Tibial artery (tissue), 4 donors: ENCODE measurements around the gene SNX30.

Experiments
- DNase-seq, 2 donors: peaks; one replicate each; pipeline ENCODE4 v3.0.0-alpha.2; 2019
- H3K27ac ChIP-seq, 2 donors: fragments of 200-600 bp; sonication (generic) in 1 of 2; 1 replicate in 1 of 2; 2 replicates in 1 of 2; pipeline ENCODE4 v1.5.1; 2018 to 2019; ENCODE audit warnings: mild to moderate bottlenecking in 1 of 2
- H3K27me3 ChIP-seq, 2 donors: fragments of 200-600 bp; sonication (generic) in 1 of 2; one replicate each; pipeline versions ENCODE4 v1.5.1 to v1.6.0; 2016 to 2019
- H3K36me3 ChIP-seq, 3 donors: fragments of 200-600 bp; sonication (generic) in 2 of 3; one replicate each; pipeline ENCODE4 v1.5.1; 2016 to 2019; ENCODE audit warnings: mild to moderate bottlenecking in 2 of 3
- H3K4me1 ChIP-seq, 4 donors: fragments of 200-600 bp; sonication (generic) in 2 of 4; 1 replicate in 3 of 4; 2 replicates in 1 of 4; pipeline ENCODE4 v1.5.1; 2016 to 2019
- H3K4me3 ChIP-seq, 2 donors: fragments of 200-600 bp; sonication (generic) in 1 of 2; 1 replicate in 1 of 2; 2 replicates in 1 of 2; pipeline ENCODE4 v1.5.1; 2018 to 2019; ENCODE audit warnings: mild to moderate bottlenecking in 2 of 2
- H3K9me3 ChIP-seq, 3 donors: fragments of 200-600 bp; sonication (generic) in 1 of 3; one replicate each; pipeline ENCODE4 v1.5.1; 2016 to 2019
- CTCF ChIP-seq, 2 experiments: fragments of 200-600 bp in 1 of 2; fragments of 450-650 bp in 1 of 2; IDR thresholded peaks; one replicate each; pipeline ENCODE4 v1.5.1; 2017 to 2019; ENCODE audit warnings: antibody characterized with exemption in 2 of 2, mild to moderate bottlenecking in 1 of 2, moderate library complexity in 1 of 2
- intact Hi-C: fragments of 100-400 bp; cut with DNase I; formaldehyde crosslinking; loops from one replicate; pipeline ENCODE4 v1.15.0; 2023; ENCODE audit warnings: low total_unique reads

The SNX30 gene

DNA sequence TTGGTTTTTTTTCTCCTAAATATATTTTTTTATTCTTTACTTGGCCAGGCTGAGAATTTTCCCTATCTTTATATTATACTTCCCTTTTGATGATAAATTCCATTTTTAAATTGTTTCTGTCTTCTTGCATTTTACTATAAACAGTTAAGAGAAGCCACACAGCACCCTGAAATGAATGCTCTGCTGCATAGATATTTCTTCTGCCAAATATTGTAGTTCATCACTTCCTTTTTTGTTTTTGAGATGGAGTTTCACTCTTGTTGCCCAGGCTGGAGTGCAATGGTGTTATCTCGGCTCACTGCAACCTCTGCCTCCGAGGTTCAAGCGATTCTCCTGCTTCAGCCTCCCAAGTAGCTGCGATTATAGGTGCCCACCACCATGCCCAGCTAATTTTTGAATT is 24.1 kb upstream of the SNX30 start:
- DNase-seq: no peak
- Histone ChIP-seq H3K4me3 (no peak overlapping the region), H3K9me3 (no peaks in the 10 kb centered on the region), H3K27ac (no peak overlapping the region), H3K36me3 (no peaks in the 10 kb centered on the region), H3K27me3 (no peaks in the 10 kb centered on the region), H3K4me1 (no peaks in the 10 kb centered on the region)
- intact Hi-C loops: no loop called here
- no peak for TF ChIP-seq CTCF (IDR thresholded peaks at IDR 0.05)

GRCh38 chr9:112728401-112728800 is 22.2 kb upstream of the SNX30 start:
- intact Hi-C loops: no loop called here
- H3K36me3 ChIP-seq: no peaks in the 10 kb centered on the region
- TF ChIP-seq CTCF (IDR thresholded peaks at IDR 0.05): no peak
- no peak overlapping the region for H3K27ac ChIP-seq
- no peaks in the 10 kb centered on the region for H3K4me1 ChIP-seq
- no peaks in the 10 kb centered on the region for H3K9me3 ChIP-seq
- no peaks in the 10 kb centered on the region for H3K27me3 ChIP-seq
- H3K4me3 ChIP-seq: no peak overlapping the region
- no peak for DNase-seq

GRCh38 chr9:112731971-112732370 is 18.6 kb upstream of the SNX30 start:
- no peak for DNase-seq
- intact Hi-C loops: no loop called here
- H3K27ac ChIP-seq: no peak overlapping the region
- no peaks in the 10 kb centered on the region for H3K36me3 ChIP-seq
- no peak overlapping the region for H3K4me3 ChIP-seq
- no peak for TF ChIP-seq CTCF (IDR thresholded peaks at IDR 0.05)
- H3K4me1 ChIP-seq: no peaks in the 10 kb centered on the region
- no peaks in the 10 kb centered on the region for H3K27me3 ChIP-seq
- H3K9me3 ChIP-seq: no peaks in the 10 kb centered on the region

GRCh38 chr9:112734892-112735291 is 15.7 kb upstream of the SNX30 start:
- no peak for DNase-seq
- Histone ChIP-seq H3K27ac (no peak overlapping the region), H3K4me3 (no peak overlapping the region), H3K9me3 (no peaks in the 10 kb centered on the region), H3K4me1 (no peaks in the 10 kb centered on the region), H3K36me3 (no peaks in the 10 kb centered on the region), H3K27me3 (no peaks in the 10 kb centered on the region)
- intact Hi-C loops: no loop called here
- TF ChIP-seq CTCF (IDR thresholded peaks at IDR 0.05): no peak

DNA sequence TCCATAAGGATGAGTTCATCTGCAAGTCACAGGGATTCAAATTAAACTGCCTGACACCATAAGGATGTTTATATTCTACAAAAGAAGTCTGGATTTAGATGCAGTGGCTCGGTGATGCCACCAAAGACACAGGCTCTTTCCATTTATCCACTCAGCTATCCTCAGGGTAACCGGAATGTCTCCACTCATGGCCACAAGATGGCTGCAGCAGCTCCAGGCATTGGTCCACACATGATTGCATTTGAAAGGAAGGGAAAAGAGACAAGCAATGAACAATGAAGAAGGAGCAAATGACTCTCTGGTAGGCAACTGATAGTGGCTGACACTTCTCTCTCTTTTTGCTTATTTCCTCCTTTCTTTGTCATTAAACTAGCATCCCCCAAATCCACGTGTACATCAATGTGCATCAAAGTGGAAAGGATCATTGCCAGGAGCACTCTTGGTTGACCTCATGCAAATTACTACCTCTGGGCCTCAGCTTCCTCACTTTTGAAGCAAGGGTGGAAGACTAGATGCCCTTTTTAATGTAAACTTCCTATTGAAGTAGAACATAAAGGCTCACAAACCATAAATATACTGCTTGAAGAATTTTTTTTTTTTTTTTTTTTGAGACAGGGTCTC is 7.2 kb upstream of the SNX30 start:
- H3K9me3 ChIP-seq: no peaks in the 10 kb centered on the region
- no peaks in the 10 kb centered on the region for H3K27me3 ChIP-seq
- no peaks in the 10 kb centered on the region for H3K36me3 ChIP-seq
- TF ChIP-seq CTCF (IDR thresholded peaks at IDR 0.05): no peak
- intact Hi-C loops: no loop called here
- H3K27ac ChIP-seq: no peak overlapping the region
- DNase-seq: no peak
- H3K4me3 ChIP-seq: no peak overlapping the region
- H3K4me1 ChIP-seq: no peaks in the 10 kb centered on the region

DNA sequence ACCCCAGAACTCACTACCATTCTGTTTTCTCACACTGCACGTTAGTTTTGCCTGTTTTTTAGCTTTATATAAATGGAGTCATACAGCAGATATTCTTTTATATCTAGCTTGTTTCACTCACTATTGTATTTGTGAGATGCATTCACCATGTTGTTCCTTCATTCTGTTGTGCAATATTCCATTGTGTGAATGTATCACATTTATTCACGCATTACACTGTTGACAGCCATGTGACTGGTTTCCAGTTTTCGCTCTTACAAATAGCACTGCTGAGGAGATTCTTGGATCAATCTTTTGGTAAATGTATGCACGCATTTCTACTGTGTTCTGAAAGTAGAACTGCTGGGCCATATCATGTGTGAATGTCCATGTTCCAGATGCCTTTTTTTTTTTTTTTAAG is 6.4 kb upstream of the SNX30 start:
- intact Hi-C loops: no loop called here
- Histone ChIP-seq H3K27ac (no peak overlapping the region), H3K9me3 (no peaks in the 10 kb centered on the region), H3K27me3 (no peaks in the 10 kb centered on the region), H3K4me3 (no peak overlapping the region), H3K4me1 (no peaks in the 10 kb centered on the region), H3K36me3 (no peaks in the 10 kb centered on the region)
- no peak for TF ChIP-seq CTCF (IDR thresholded peaks at IDR 0.05)
- DNase-seq: no peak
